Suprapubic skin (tissue), 4 donors: ENCODE measurements around the gene GLOD4. TPM values are rescaled to one million over a fixed set of nuclear protein-coding genes. Genes with fewer than 3 reads are reported as not detected.

Source experiments
- DNase-seq, 2 donors: peaks; one replicate each; pipeline ENCODE4 v3.0.0-alpha.2; 2019; ENCODE audit warnings: low spot score in 2 of 2
- H3K27ac ChIP-seq: fragments of 200-600 bp; sonication (generic); one replicate; pipeline ENCODE4 v1.5.1; 2019
- H3K27me3 ChIP-seq: fragments of 200-600 bp; sonication (generic); one replicate; pipeline ENCODE4 v1.5.1; 2019
- H3K36me3 ChIP-seq: fragments of 200-600 bp; sonication (generic); one replicate; pipeline ENCODE4 v1.5.1; 2019
- H3K4me1 ChIP-seq: fragments of 200-600 bp; sonication (generic); one replicate; pipeline ENCODE4 v1.5.1; 2019
- H3K4me3 ChIP-seq: fragments of 200-600 bp; sonication (generic); one replicate; pipeline ENCODE4 v1.5.1; 2019; ENCODE audit warnings: mild to moderate bottlenecking
- H3K9me3 ChIP-seq: fragments of 200-600 bp; sonication (generic); one replicate; pipeline ENCODE4 v1.5.1; 2019
- CTCF ChIP-seq, 2 donors: fragments of 200-600 bp in 1 of 2; fragments of 450-650 bp in 1 of 2; sonication (generic) in 1 of 2; IDR thresholded peaks; one replicate each; pipeline ENCODE4 v1.5.1; 2016 to 2019; ENCODE audit warnings: antibody characterized with exemption in 2 of 2, mild to moderate bottlenecking in 1 of 2, moderate library complexity in 1 of 2
- EP300 ChIP-seq: sonication (generic); formaldehyde crosslinking; IDR thresholded peaks from one replicate; pipeline ENCODE4 v1.6.1; 2017; ENCODE audit warnings: antibody characterized with exemption
- POLR2A ChIP-seq, 2 donors: fragments of 450-650 bp; IDR thresholded peaks; one replicate each; pipeline ENCODE4 v1.6.1; 2017; ENCODE audit warnings: antibody characterized with exemption in 2 of 2, mild to moderate bottlenecking in 2 of 2, moderate library complexity in 2 of 2
- POLR2AphosphoS5 ChIP-seq, 3 donors: sonication (generic); formaldehyde crosslinking; IDR thresholded peaks; one replicate each; pipeline ENCODE4 v1.6.1; 2017; ENCODE audit warnings: antibody characterized with exemption in 3 of 3
- WGBS: methylation state at CpG from one replicate; pipeline ENCODE4 v1.1.5; 2018; 5-methylcytosine and 5-hydroxymethylcytosine counted together
- total RNA-seq, 4 donors: library from RNA; depleted of rRNA; stranded (reverse); fragments of >200 nt; gene quantifications; one replicate each; pipeline ENCODE4 v1.1.0, GENCODE V29; 2016

GLOD4 gene
- total RNA-seq, 4 donors from 2014 or later, result 58.9 to 102 (median 72.1) TPM

- H3K9me3 ChIP-seq, result no peaks in the 10 kb centered on the region
- H3K27me3 ChIP-seq, result no peaks in the 10 kb centered on the region
- H3K4me1 ChIP-seq, result peaks cover 27% of the 10 kb centered on the region
- DNase-seq, result no peak
- no peaks in the 10 kb centered on the region for H3K36me3 ChIP-seq
- peak overlapping the region; percentile 85 for H3K27ac ChIP-seq
- 60% methylated on average over 13 of the region's 13 CpGs for WGBS
- TF ChIP-seq POLR2AphosphoS5 (IDR thresholded peaks at IDR 0.05) (no peak), CTCF (IDR thresholded peaks at IDR 0.05) (no peak), EP300 (no peak), POLR2A (IDR thresholded peaks at IDR 0.05) (no peak)
- H3K4me3 ChIP-seq, result no peak overlapping the region
Measured at GRCh38 chr17:720706-721539, 61.2 kb downstream of the GLOD4 start.

GRCh38 chr17:718075-718474, 64.0 kb downstream of the GLOD4 start:
- no peaks in the 10 kb centered on the region for H3K36me3 ChIP-seq
- H3K4me3 ChIP-seq, result no peak overlapping the region
- TF ChIP-seq POLR2A (IDR thresholded peaks at IDR 0.05) (no peak), EP300 (no peak), CTCF (IDR thresholded peaks at IDR 0.05) (no peak), POLR2AphosphoS5 (IDR thresholded peaks at IDR 0.05) (no peak)
- H3K9me3 ChIP-seq, result no peaks in the 10 kb centered on the region
- H3K4me1 ChIP-seq, result peaks cover 42% of the 10 kb centered on the region
- DNase-seq, result no peak
- WGBS, result 80% methylated on average over 5 of the region's 5 CpGs
- H3K27ac ChIP-seq, result no peak overlapping the region
- no peaks in the 10 kb centered on the region for H3K27me3 ChIP-seq

Other genes with a start within 250 kb of the GLOD4 start
- gene VPS53, start 67.4 kb downstream of the GLOD4 start, total RNA-seq, result 10 to 100 TPM; 26.1 to 81.2 (median 36.8) TPM
- gene TLCD3A, start 49.7 kb downstream of the GLOD4 start, total RNA-seq, result 100 to 1,000 TPM in 1 of 4 donors, 10 to 100 TPM in 3; 47.8 to 120 (median 79.4) TPM
- 10 to 100 TPM; 37.2 to 56.4 (median 48.7) TPM for gene GEMIN4, start 30.0 kb downstream of the GLOD4 start, total RNA-seq
- 10 to 100 TPM; 27.3 to 42.6 (median 31.0) TPM for gene MRM3, start 73 bp upstream of the GLOD4 start, total RNA-seq
- gene NXN, start 197.5 kb upstream of the GLOD4 start, total RNA-seq, result 10 to 100 TPM; 18.9 to 47.2 (median 33.4) TPM
- 10 to 100 TPM; 11.6 to 12.9 (median 12.6) TPM for gene TIMM22, start 214.8 kb upstream of the GLOD4 start, total RNA-seq